HCT116 (cell line): Measurements from ENCODE around the gene SOCS7. TPM values are rescaled to one million over a fixed set of nuclear protein-coding genes. Genes with fewer than 3 reads are reported as not detected.

Experiments used
- ATAC-seq: fragments of 200-7000 bp; cut with Tn5 transposase; 2 replicates; pipeline ENCODE4 v1.9.1; 2020; ENCODE audit warnings: mild to moderate bottlenecking, moderate library complexity
- BruUV-seq: library from RNA; stranded (reverse); fragments of 400-500 nt; replicated peaks from 2 replicates; lab custom pipeline; 2021; lab: Mats Ljungman, UMichigan
- CTCF ChIA-PET: fragments of 300-600 bp; sonication (Branson Sonifier 250); formaldehyde crosslinking; loops from one replicate; lab custom pipeline; 2021; ENCODE audit warnings: antibody characterized with exemption; lab: Charles Lee
- POLR2A ChIA-PET: fragments of 300-600, 350-600 bp; sonication (Branson Sonifier 250); formaldehyde crosslinking; loops from one replicate; lab custom pipeline; 2021; ENCODE audit warnings: antibody characterized with exemption; lab: Charles Lee
- RAD21 ChIA-PET, 2 experiments: fragments of 300-600 bp; sonication (Branson Sonifier 250); formaldehyde crosslinking; loops; one replicate each; lab custom pipeline; 2023; ENCODE audit warnings: low total read pairs in 2 of 2; ENCODE audit not compliant: uncharacterized antibody in 2 of 2, unreplicated experiment in 2 of 2, low non-redundant PET in 1 of 2; lab: Charles Lee
- DNase-seq: peaks from one replicate; pipeline ENCODE4 v3.0.0-alpha.2; 2010; ENCODE audit warnings: low read depth, low spot score
- H2AFZ ChIP-seq: fragments of 200-600 bp; shearing (Covaris generic), sonication (generic); 2 replicates; pipeline ENCODE4 v1.6.1; 2017; ENCODE audit warnings: low read depth, mixed run types, mixed read lengths, antibody characterized with exemption, low read length; ENCODE audit not compliant: poor library complexity, severe bottlenecking
- H3K27ac ChIP-seq: 2 replicates; pipeline ENCODE4 v1.5.1; 2012; ENCODE audit warnings: low read depth, low read length
- H3K27me3 ChIP-seq: fragments of 200-600 bp; sonication (generic); 2 replicates; pipeline ENCODE4 v1.6.1; 2016; ENCODE audit warnings: mixed run types, low read length, mixed read lengths; ENCODE audit not compliant: insufficient read depth
- H3K36me3 ChIP-seq, 2 experiments: fragments of 200-500 bp in 1 of 2; fragments of 200-600 bp in 1 of 2; sonication (Bioruptor generic) in 1 of 2; sonication (generic) in 1 of 2; 2 replicates each; pipeline versions ENCODE4 v1.5.1 to v1.6.1; 2014 to 2016; ENCODE audit warnings: low read length in 2 of 2, inconsistent platforms in 1 of 2, mixed read lengths in 1 of 2, mixed run types in 1 of 2; ENCODE audit not compliant: insufficient read depth in 2 of 2, control insufficient read depth in 1 of 2
- H3K4me1 ChIP-seq, 2 experiments: fragments of 200-600 bp in 1 of 2; sonication (generic) in 1 of 2; 2 replicates each; pipeline versions ENCODE4 v1.5.1 to v1.6.1; 2012 to 2017; ENCODE audit warnings: low read length in 2 of 2, inconsistent platforms in 1 of 2, mild to moderate bottlenecking in 1 of 2, mixed read lengths in 1 of 2, mixed run types in 1 of 2, moderate library complexity in 1 of 2; ENCODE audit not compliant: insufficient read depth in 2 of 2, control insufficient read depth in 1 of 2
- H3K4me2 ChIP-seq: fragments of 200-600 bp; sonication (generic); 2 replicates; pipeline ENCODE4 v1.6.1; 2017; ENCODE audit warnings: mixed run types, low read length, mixed read lengths
- H3K4me3 ChIP-seq, 2 experiments: fragments of 200-600 bp in 1 of 2; sonication (generic) in 1 of 2; replicated peaks in 1 of 2; 2 replicates each; pipeline ENCODE4 v1.5.1; 2011 to 2016; ENCODE audit warnings: low read length in 2 of 2, control low read depth in 1 of 2, low read depth in 1 of 2, mild to moderate bottlenecking in 1 of 2, mixed read lengths in 1 of 2, mixed run types in 1 of 2
- H3K79me2 ChIP-seq: fragments of 200-600 bp; sonication (generic); 2 replicates; pipeline ENCODE4 v1.6.1; 2017; ENCODE audit warnings: mild to moderate bottlenecking, mixed run types, low read length, moderate library complexity, mixed read lengths; ENCODE audit not compliant: insufficient read depth
- H3K9ac ChIP-seq: fragments of 200-600 bp; sonication (generic); 2 replicates; pipeline ENCODE4 v1.6.1; 2016; ENCODE audit warnings: low read length, mixed read lengths
- H3K9me2 ChIP-seq: fragments of 200-600 bp; sonication (generic), shearing (Covaris generic); 2 replicates; pipeline ENCODE4 v1.6.1; 2017; ENCODE audit warnings: mixed run types, mild to moderate bottlenecking, moderate library complexity; ENCODE audit not compliant: insufficient read depth
- H3K9me3 ChIP-seq, 2 experiments: fragments of 200-500 bp in 1 of 2; fragments of 200-600 bp in 1 of 2; sonication (Bioruptor generic) in 1 of 2; sonication (generic) in 1 of 2; 2 replicates each; pipeline ENCODE4 v1.6.1; 2014 to 2017; ENCODE audit warnings: low read length in 2 of 2, mixed read lengths in 2 of 2, inconsistent platforms in 1 of 2, low read depth in 1 of 2, mild to moderate bottlenecking in 1 of 2, mixed run types in 1 of 2, moderate library complexity in 1 of 2; ENCODE audit not compliant: control insufficient read depth in 1 of 2, insufficient read depth in 1 of 2
- H4K20me1 ChIP-seq: fragments of 200-600 bp; sonication (generic), shearing (Covaris generic); 2 replicates; pipeline ENCODE4 v1.6.1; 2017; ENCODE audit warnings: mixed run types, mild to moderate bottlenecking, moderate library complexity; ENCODE audit not compliant: insufficient read depth
- CBX3 ChIP-seq: IDR thresholded peaks from 2 replicates; pipeline ENCODE4 v1.6.1; 2012; ENCODE audit warnings: low read depth
- CEBPB ChIP-seq: IDR thresholded peaks from 2 replicates; pipeline ENCODE4 v1.6.1; 2012; ENCODE audit warnings: low read depth
- EGR1 ChIP-seq: IDR thresholded peaks from 2 replicates; pipeline ENCODE4 v1.6.1; 2012; ENCODE audit warnings: low read depth
- ELF1 ChIP-seq: IDR thresholded peaks from 2 replicates; pipeline ENCODE4 v1.6.1; 2012; ENCODE audit warnings: low read depth, borderline replicate concordance
- EZH2 ChIP-seq: fragments of 200-600 bp; sonication (generic); IDR thresholded peaks from 2 replicates; pipeline ENCODE4 v1.6.1; 2017; ENCODE audit warnings: antibody characterized with exemption, mixed run types
- FOSL1 ChIP-seq: IDR thresholded peaks from 2 replicates; pipeline ENCODE4 v1.6.1; 2012; ENCODE audit warnings: low read depth
- JUND ChIP-seq: IDR thresholded peaks from 2 replicates; pipeline ENCODE4 v1.6.1; 2012
- POLR2A ChIP-seq: IDR thresholded peaks from 2 replicates; pipeline ENCODE4 v1.7.0; 2011; ENCODE audit warnings: borderline replicate concordance; ENCODE audit not compliant: insufficient read depth, insufficient read length; ENCODE audit errors: extremely low read depth
- POLR2AphosphoS5 ChIP-seq: IDR thresholded peaks from 2 replicates; pipeline ENCODE4 v1.6.1; 2011; ENCODE audit warnings: mild to moderate bottlenecking, low read depth, low read length, moderate library complexity
- RAD21 ChIP-seq: IDR thresholded peaks from 2 replicates; pipeline ENCODE4 v1.6.1; 2012; ENCODE audit warnings: low read depth, mild to moderate bottlenecking
- REST ChIP-seq: IDR thresholded peaks from 2 replicates; pipeline ENCODE4 v1.6.1; 2012; ENCODE audit warnings: low read depth
- SIN3A ChIP-seq: IDR thresholded peaks from 2 replicates; pipeline ENCODE4 v1.6.1; 2012; ENCODE audit warnings: low read depth
- SRF ChIP-seq: IDR thresholded peaks from 2 replicates; pipeline ENCODE4 v1.6.1; 2012; ENCODE audit warnings: low read depth
- TCF7L2 ChIP-seq: IDR thresholded peaks from 2 replicates; pipeline ENCODE4 v1.7.0; 2011; ENCODE audit warnings: borderline replicate concordance, inconsistent platforms; ENCODE audit not compliant: insufficient read depth, insufficient read length; ENCODE audit errors: extremely low read depth
- YY1 ChIP-seq: IDR thresholded peaks from 2 replicates; pipeline ENCODE4 v1.6.1; 2011; ENCODE audit warnings: low read length, low read depth, moderate library complexity, mild to moderate bottlenecking; ENCODE audit not compliant: insufficient replicate concordance; ENCODE audit errors: extremely low read depth
- ZBTB33 ChIP-seq: IDR thresholded peaks from 2 replicates; pipeline ENCODE4 v1.6.1; 2011; ENCODE audit warnings: mild to moderate bottlenecking, low read length, moderate library complexity; ENCODE audit not compliant: insufficient replicate concordance; ENCODE audit errors: extremely low read depth
- ZFX ChIP-seq: fragments of 450-650 bp; IDR thresholded peaks from 2 replicates; pipeline ENCODE4 v1.6.1; 2017
- ZNF274 ChIP-seq: fragments of 200-500 bp; sonication (Bioruptor generic); IDR thresholded peaks from 2 replicates; pipeline ENCODE4 v1.6.1; 2014; ENCODE audit warnings: mild to moderate bottlenecking, low read depth, low read length, inconsistent platforms
- intact Hi-C: fragments of 100-400 bp; cut with micrococcal nuclease; formaldehyde crosslinking; loops from 2 replicates; pipeline ENCODE4 v1.10.0; 2022
- total RNA-seq: library from RNA; stranded (reverse); gene quantifications from one replicate; pipeline ENCODE4 v1.2.1, GENCODE V29; 2021; ENCODE audit not compliant: unreplicated experiment

Gene SOCS7
- total RNA-seq, 1 experiment from 2014 or later = 49.9 TPM

- Histone ChIP-seq H3K9ac (no peak overlapping the region), H3K4me3 (no peak overlapping the region), H3K79me2 (peaks cover 64% of the 10 kb centered on the region), H3K27ac (no peak overlapping the region), H3K9me2 (no peaks in the 10 kb centered on the region), H3K36me3 (peaks cover 0 to 4% of the 10 kb centered on the region in 2 experiments; a peak in 1 of 4 replicates), H2AFZ (no peak overlapping the region), H4K20me1 (0 out of 2 replicates have a peak, but pooled peaks cover 3% of the 10 kb centered on the region), H3K4me1 (peaks cover 0 to 3% of the 10 kb centered on the region in 2 experiments; a peak in 1 of 4 replicates), H3K4me2 (no peak overlapping the region), H3K9me3 (no peaks in the 10 kb centered on the region), H3K27me3 (no peaks in the 10 kb centered on the region)
- ChIA-PET RAD21 (no interaction called here), CTCF (interaction anchor here (2.9 kb wide), 1 partner anchor 10 kb away, joined by 14 read pairs; no protein-coding TSS in a partner anchor), POLR2A (no interaction called here)
- ATAC-seq (no peak), DNase-seq (no peak)
- no peak for TF ChIP-seq ELF1
- no peak for TF ChIP-seq ZNF274
- TF ChIP-seq CEBPB = no peak
- no peak for TF ChIP-seq SRF
- TF ChIP-seq EGR1 = no peak
- no peak for TF ChIP-seq YY1
- no peak for TF ChIP-seq FOSL1
- TF ChIP-seq RAD21 = no peak
- no peak for TF ChIP-seq REST
- TF ChIP-seq JUND = no peak
- TF ChIP-seq ZFX = no peak
- TF ChIP-seq SIN3A = no peak
- no peak for TF ChIP-seq POLR2AphosphoS5
- no peak for TF ChIP-seq CBX3
- no peak for TF ChIP-seq ZBTB33
- TF ChIP-seq POLR2A = no peak
- TF ChIP-seq TCF7L2 = no peak
- no peak for TF ChIP-seq EZH2
- BruUV-seq = no TSS peak
- intact Hi-C loops = loop anchor here (10.0 kb wide), 1 partner anchor 126 kb away; no protein-coding TSS in a partner anchor
Observed at GRCh38 chr17:38358586-38359513, 7.2 kb downstream of the SOCS7 start.
